Mucosa of descending colon (tissue), 3 donors: ENCODE measurements around the gene OCSTAMP. TPM values are rescaled to one million over a fixed set of nuclear protein-coding genes. Genes with fewer than 3 reads are reported as not detected.

ENCODE experiments used
- ATAC-seq: fragments of 200-7000 bp; cut with Tn5 transposase; one replicate; pipeline ENCODE4 v1.9.1; 2020; ENCODE audit warnings: mild to moderate bottlenecking, moderate library complexity
- DNase-seq, 3 donors: peaks; one replicate each; pipeline ENCODE4 v3.0.0-alpha.2; 2020
- H3K36me3 ChIP-seq: fragments of 200-600 bp; one replicate; pipeline ENCODE4 v1.8.0; 2021; ENCODE audit warnings: low read depth, mild to moderate bottlenecking
- H3K4me1 ChIP-seq: fragments of 200-600 bp; one replicate; pipeline ENCODE4 v1.8.0; 2021; ENCODE audit warnings: low read depth, mild to moderate bottlenecking
- H3K4me3 ChIP-seq: fragments of 200-600 bp; one replicate; pipeline ENCODE4 v1.8.0; 2021; ENCODE audit warnings: mild to moderate bottlenecking
- H3K9me3 ChIP-seq: fragments of 200-600 bp; one replicate; pipeline ENCODE4 v1.8.0; 2021; ENCODE audit warnings: mild to moderate bottlenecking
- intact Hi-C, 2 donors: fragments of 100-400 bp; cut with DNase I in 1 of 2; cut with micrococcal nuclease in 1 of 2; formaldehyde crosslinking; loops; one replicate each; pipeline versions ENCODE4 v1.11.0 to v1.11.1; 2022; cut with DNase I, micrococcal nuclease
- total RNA-seq, 3 donors: library from RNA; stranded (reverse); fragmentation: NEBNext Ultra II Directional in 2 of 3; extraction: Animal tissue kit (Norgen Biotek cat#: 25700) in 2 of 3; gene quantifications; one replicate each; pipeline versions ENCODE4 v1.2.1 to v1.2.4, GENCODE V29; 2021 to 2023
- TF ChIP-seq, protein P1 (sequence below): fragments of 200-600 bp; IDR thresholded peaks from one replicate; pipeline ENCODE4 v1.8.0; 2022; ENCODE audit warnings: antibody characterized with exemption, mild to moderate bottlenecking
- donor health status: DM: no; HTN: no; CAD: no; lungs with moderate emphysema.
- donor health status: DM: no; HTN: no; CAD: no.
- donor health status: DM: no; HTN: yes; CAD: no.

Gene OCSTAMP
- total RNA-seq, 3 donors from 2014 or later, result not detected

DNA sequence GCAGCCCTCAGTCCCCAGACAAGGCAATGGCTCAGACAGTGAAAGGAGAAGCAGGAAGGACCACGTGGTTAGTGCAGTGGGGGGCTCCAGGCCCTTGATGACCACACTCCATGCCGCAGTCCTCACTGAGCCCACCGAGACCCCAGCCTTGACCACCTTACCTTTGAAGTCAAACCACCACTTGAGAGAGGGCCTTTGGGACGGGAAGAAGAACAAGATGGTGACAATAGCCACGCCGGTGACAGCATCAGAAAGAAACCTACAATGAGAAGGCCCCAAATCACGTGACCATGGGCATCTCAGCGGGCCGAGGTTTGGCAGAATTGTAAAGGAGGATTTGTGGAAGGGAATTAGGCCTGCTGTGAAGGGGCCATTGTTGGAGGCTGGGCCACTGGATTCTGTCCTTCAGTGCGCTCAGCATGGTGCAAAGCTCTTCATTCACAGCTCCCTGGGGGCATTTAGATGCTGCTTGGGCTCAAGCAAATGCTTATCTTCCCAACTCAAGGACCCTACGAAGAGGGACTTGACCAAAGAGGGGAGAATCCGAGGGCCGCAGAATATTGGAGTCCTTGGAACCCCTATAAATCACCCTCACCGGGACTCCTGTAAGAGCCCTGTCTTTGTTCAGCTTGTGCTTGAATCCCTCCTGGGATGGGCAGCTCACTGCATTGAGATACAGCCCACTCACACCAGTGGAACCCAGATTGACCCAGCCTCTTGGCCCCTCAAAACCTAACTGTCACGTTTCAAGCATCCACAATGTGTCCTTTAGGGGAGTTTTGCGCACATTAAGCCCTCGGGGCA lies 33.2 kb upstream of the OCSTAMP start:
- no peaks in the 10 kb centered on the region for H3K36me3 ChIP-seq

DNA sequence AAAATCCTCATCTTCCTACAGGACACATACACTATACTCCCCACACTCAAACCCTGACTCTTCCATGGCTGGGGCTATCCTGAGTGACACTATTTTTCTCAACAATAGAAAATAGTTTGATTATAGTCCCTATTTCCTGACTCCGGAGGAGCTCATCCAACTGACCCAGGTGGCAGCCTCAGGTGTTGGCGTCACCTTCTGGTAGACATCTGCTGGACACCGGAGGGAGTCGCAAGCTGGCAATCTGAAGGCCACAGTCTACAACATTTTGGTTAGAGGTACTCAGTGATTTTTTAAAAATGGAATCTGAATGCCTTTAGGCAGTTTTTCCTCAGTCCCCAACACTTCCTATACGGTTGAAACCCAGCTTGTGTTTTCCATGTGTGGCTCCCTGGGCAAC lies 32.2 kb upstream of the OCSTAMP start:
- no peak overlapping the region for H3K4me3 ChIP-seq
- H3K4me1 ChIP-seq, result no peaks in the 10 kb centered on the region
- TF ChIP-seq, protein P1, sequence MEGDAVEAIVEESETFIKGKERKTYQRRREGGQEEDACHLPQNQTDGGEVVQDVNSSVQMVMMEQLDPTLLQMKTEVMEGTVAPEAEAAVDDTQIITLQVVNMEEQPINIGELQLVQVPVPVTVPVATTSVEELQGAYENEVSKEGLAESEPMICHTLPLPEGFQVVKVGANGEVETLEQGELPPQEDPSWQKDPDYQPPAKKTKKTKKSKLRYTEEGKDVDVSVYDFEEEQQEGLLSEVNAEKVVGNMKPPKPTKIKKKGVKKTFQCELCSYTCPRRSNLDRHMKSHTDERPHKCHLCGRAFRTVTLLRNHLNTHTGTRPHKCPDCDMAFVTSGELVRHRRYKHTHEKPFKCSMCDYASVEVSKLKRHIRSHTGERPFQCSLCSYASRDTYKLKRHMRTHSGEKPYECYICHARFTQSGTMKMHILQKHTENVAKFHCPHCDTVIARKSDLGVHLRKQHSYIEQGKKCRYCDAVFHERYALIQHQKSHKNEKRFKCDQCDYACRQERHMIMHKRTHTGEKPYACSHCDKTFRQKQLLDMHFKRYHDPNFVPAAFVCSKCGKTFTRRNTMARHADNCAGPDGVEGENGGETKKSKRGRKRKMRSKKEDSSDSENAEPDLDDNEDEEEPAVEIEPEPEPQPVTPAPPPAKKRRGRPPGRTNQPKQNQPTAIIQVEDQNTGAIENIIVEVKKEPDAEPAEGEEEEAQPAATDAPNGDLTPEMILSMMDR, result no peak
- no peak for DNase-seq
- intact Hi-C loops, result no loop called here
- H3K36me3 ChIP-seq, result no peaks in the 10 kb centered on the region
- ATAC-seq, result no peak
- no peaks in the 10 kb centered on the region for H3K9me3 ChIP-seq

More for the DNA sequence above, 33.2 kb upstream of the OCSTAMP start:
- no peaks in the 10 kb centered on the region for H3K4me1 ChIP-seq
- DNase-seq (no peak), ATAC-seq (no peak)
- TF ChIP-seq, protein P1, result no peak
- no peaks in the 10 kb centered on the region for H3K9me3 ChIP-seq
- H3K4me3 ChIP-seq, result no peak overlapping the region
- intact Hi-C loops, result no loop called here

DNA sequence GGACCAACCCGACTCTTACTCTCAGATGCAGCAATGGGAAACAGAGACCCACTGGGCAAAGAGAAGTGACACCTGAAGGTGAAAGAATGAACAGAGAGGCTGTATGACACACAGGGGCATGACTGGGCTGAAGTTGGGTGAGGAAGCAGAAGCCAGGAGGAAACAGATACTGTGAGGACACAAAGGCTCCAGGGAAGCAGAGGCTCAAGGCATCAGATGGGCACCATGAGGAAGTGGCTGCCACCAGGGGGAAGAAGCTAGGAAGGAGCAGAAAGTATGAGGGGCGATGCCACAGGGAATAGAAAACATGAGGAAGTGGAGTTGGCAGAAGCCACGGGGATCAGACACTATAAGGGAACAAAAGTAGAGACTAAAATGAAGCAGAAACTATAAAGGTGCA lies 30.9 kb upstream of the OCSTAMP start:
- ATAC-seq (no peak), DNase-seq (no peak)
- H3K9me3 ChIP-seq, result no peaks in the 10 kb centered on the region
- intact Hi-C loops, result no loop called here
- TF ChIP-seq, protein P1, result no peak
- H3K36me3 ChIP-seq, result no peaks in the 10 kb centered on the region
- no peak overlapping the region for H3K4me3 ChIP-seq
- no peaks in the 10 kb centered on the region for H3K4me1 ChIP-seq

DNA sequence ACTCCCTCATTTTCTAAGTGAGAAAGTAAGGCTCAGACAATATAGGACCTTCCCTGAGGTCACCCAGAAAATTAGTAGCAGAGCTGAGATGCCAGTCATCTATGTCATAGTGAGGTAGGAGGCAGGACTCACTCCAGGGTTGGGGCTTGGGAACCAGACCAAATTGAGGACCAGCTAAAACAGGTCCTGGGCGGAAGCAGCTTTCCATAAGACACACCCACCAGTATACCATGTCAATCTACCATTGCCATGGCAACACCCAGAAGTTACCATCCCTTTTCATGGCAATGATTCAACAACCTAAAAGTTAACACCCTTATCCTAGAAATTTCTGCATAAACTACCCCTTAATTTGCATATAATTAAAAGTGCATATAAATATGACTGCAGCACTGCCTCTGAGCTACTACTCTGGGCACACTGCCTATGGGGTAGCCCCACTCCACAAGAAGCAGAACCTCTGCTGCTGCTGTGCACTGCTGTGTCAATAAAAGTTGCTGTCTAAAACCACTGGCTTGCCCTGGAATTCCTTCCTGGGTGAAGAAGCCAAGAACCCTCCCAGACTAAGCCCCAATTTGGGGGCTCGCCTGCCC lies 30.3 kb upstream of the OCSTAMP start:
- ATAC-seq, result no peak
- H3K9me3 ChIP-seq, result no peaks in the 10 kb centered on the region
- intact Hi-C loops, result no loop called here

DNA sequence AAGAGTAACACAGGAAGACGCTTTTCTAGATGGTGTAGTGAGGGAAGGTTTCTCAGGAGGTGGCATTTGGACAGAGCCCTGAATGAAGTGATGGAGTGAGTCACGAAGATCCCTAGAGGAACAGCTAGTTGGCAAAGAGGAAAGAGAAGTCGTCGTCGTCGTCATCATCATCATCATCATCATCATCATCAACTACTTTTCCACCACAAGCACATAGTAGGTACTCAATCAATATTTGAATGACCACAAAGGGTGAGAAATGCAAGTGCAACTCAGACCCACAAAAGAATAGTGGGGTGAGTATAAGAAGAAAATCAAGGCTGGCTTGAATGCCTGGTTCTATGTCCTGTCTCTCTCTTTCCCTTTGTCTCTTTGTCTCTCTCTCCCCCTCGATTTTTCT lies 28.3 kb upstream of the OCSTAMP start:
- ATAC-seq (no peak), DNase-seq (no peak)
- no peak overlapping the region for H3K4me3 ChIP-seq
- no peaks in the 10 kb centered on the region for H3K9me3 ChIP-seq
- no peaks in the 10 kb centered on the region for H3K4me1 ChIP-seq
- intact Hi-C loops, result no loop called here
- TF ChIP-seq, protein P1, result no peak
- no peaks in the 10 kb centered on the region for H3K36me3 ChIP-seq

More for the DNA sequence above, 30.3 kb upstream of the OCSTAMP start:
- no peaks in the 10 kb centered on the region for H3K36me3 ChIP-seq
- TF ChIP-seq, protein P1, result no peak
- H3K4me1 ChIP-seq, result no peaks in the 10 kb centered on the region
- H3K4me3 ChIP-seq, result no peak overlapping the region
- DNase-seq, result no peak
